HL-60 (cell line): ENCODE measurements around the gene TPBGL.

ENCODE experiments used
- CTCF ChIP-seq: IDR thresholded peaks from one replicate; pipeline ENCODE4 v1.5.1; 2011; ENCODE audit warnings: low read length, control low read depth, inconsistent platforms; ENCODE audit not compliant: insufficient read depth
- GABPA ChIP-seq: IDR thresholded peaks from 2 replicates; pipeline ENCODE4 v1.6.1; 2012; ENCODE audit warnings: low read depth
- POLR2AphosphoS5 ChIP-seq: IDR thresholded peaks from 2 replicates; pipeline ENCODE4 v1.6.1; 2012; ENCODE audit warnings: low read depth

- no peak for TF ChIP-seq CTCF
- TF ChIP-seq POLR2AphosphoS5, result no peak
- no peak for TF ChIP-seq GABPA
These were observed 6.8 kb upstream of the TPBGL start for GRCh38 chr11:75233754-75234172.
